GM18861 (cell line): ENCODE measurements around the gene RAB36.

Source experiments
- ATAC-seq: cut with Tn5 transposase; IDR thresholded peaks from one replicate; pipeline ENCODE4 v1.9.1; 2021; ENCODE audit not compliant: unreplicated experiment

RAB36 gene

DNA sequence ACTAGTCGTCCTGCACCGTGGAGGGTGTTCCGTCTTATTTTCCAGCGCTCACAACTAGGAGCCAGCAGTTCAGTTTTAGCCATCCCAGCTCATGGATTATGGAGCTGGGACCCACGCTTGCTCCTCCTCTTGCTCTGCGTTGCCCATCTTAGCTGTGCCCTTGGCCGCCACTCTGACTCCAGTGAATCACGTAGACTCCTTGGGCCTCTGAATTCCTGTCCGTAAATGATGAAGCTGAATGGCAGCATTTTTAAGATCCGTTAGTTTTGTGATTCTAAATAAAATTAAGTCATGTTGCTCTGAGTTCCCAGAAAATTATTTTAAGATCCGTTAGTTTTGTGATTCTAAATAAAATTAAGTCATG, 58.8 kb downstream of the RAB36 start:
- ATAC-seq: no peak

DNA sequence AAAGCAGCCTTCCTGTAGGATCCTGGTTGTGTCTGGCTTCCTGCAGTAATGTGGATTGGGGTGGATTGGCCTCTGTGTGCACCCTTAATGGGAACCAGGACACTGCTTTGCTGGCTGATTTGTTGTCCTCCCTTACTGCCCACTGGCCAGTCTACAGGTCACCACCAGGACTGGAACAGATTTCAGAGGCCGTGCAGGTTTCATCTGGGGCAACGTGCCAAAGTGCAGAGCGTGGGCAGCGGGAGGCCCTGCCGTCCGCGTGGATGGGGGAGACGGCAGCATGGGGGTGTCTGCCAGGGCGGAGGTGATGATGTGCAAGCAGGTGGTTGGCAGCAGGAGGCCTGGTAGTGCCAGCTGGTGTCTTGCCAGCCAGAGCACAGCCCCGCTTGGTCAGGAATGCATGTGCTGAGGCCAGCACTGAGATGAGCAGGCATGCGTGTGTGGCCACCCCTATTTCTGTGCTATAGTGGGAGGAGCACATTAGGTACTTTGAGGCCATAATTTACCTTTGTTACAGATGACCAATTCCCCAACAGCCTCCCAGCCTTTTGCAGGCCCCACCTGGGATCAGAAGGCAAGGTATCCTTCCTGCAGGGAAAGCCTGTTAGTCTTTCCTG, 59.4 kb downstream of the RAB36 start:
- ATAC-seq: no peak

DNA sequence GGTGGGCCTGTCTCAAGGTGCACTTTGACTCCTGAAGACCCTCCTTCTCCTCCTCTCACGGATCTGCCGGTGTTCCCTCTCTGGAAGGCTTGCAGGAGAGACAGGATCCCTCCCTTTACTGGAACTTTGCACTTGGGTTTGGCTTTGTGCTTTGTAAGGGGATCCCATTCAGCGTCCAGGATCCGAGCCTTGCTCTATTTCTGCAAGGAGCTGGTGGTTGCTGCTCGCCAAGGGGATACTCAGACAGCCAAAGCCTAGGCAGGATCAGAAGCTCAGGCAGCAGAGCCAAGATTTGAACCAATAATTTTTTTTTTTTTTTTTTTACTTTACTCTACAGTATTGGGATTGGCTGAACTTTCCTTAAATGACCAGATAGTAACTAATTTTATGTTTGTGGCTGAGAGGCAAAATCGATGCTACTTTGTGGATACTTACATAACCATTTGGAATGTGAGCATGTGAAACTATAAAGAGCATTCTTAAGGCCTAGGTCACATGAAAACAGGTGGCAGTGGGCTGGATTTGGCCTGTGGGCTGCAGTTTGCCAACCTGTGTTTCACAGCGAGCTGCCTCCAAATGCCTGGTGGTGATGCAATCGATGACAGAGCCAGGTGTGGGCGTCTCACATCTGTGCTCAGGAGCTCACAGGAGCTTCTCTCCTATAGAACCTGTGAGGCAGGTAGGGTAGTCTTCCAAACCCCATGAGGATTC, 60.2 kb downstream of the RAB36 start:
- no peak for ATAC-seq

DNA sequence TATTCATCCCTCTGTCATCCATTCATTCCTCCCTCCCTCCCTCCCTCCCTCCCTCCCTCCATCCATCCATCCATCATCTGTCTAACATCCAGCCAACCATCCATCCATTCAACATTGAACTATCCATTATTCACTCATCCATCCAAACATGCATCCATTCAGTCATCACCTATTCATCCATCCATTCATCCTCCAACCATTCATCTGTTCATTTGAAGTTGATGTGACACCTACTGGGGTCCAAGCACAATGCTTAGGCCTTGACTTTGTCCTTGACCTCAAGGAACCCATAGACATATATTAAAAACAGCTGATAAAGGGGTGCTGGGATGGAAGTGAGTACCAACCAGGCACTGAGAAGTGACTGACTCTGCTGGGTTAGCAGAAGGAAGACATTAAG, 61.6 kb downstream of the RAB36 start:
- no peak for ATAC-seq

DNA sequence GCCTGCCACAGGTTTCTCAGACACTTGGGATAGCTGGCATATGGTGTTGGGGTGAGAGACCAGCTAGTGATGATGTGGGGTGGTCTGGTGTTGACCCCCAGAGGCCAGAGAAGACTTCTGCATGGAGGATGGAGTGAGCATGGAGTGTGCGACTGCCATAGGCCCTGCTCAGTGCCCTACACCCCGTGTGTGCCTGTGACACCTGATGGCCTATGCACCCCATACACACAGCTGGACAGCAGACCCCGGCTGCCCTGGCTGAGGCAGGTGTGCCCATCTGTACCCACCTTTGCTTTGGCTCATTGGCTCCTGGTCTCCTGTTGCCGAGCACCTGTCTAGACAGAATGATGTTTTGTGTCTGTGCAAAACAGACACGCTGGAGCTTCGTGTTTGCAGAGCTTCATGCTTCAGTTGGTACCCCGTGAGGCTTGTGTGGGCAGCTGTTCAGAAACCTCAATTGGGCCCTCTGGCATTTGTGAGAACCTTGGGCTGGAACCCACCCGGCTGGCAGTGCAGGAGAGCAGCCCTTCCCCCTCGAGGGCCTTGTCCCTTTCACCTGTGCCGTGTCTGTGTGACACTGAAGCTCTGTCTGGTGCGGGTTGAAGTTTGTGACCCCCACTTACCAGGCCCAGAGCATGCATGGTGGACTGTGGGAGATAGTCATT, 62.6 kb downstream of the RAB36 start:
- no peak for ATAC-seq

DNA sequence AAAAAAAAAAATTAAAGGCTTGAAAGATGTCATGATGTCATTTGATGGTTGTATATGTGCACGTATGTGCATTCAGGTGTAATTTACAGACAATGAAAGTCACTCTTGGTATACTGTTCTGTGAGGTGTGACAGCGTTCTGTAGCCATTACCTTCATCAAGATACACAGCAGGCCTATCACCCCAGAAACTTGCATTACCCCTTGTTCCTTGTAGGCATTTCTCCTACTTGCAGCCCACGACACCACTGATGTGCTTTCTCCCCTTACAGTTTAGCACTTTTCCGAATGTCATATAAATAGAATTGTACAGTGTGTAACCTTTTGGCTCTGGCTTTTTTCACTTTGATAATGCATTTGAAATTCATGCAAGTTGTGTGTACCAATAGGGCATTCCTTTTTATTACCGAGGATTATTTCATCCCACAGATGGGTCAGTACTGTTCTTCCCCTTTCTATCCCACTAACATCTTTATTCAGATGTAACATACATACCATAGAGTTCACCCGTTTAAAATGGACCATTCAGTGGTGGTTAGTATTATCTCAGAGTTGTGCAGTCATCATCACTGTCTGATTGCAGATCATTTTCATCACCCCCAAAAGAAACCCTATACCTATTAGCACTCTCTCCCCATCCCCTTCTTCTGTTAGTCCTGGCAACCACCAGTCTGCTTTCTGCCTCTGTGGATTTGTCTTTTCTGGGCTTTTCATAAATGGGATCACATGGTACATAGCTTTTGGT, 65.3 kb downstream of the RAB36 start:
- ATAC-seq: no peak

DNA sequence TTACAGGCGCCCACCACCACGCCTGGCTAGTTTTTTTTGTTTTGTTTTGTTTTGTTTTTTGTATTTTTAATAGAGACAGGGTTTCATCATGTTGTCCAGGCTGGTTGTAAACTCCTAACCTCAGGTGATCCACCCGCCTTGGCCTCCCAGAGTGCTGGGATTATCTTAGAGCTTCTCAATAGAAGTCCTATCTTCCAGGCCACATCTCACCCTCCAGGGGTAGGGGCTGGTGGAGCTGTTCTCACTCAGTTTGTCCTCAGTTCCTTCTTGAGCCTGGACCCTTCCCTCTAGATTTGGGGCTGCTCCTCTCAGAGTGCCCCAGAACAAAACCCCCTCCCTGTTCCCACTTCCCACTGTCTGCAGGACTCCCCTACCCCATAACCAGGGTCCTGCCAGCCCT, 66.3 kb downstream of the RAB36 start:
- ATAC-seq: no peak

DNA sequence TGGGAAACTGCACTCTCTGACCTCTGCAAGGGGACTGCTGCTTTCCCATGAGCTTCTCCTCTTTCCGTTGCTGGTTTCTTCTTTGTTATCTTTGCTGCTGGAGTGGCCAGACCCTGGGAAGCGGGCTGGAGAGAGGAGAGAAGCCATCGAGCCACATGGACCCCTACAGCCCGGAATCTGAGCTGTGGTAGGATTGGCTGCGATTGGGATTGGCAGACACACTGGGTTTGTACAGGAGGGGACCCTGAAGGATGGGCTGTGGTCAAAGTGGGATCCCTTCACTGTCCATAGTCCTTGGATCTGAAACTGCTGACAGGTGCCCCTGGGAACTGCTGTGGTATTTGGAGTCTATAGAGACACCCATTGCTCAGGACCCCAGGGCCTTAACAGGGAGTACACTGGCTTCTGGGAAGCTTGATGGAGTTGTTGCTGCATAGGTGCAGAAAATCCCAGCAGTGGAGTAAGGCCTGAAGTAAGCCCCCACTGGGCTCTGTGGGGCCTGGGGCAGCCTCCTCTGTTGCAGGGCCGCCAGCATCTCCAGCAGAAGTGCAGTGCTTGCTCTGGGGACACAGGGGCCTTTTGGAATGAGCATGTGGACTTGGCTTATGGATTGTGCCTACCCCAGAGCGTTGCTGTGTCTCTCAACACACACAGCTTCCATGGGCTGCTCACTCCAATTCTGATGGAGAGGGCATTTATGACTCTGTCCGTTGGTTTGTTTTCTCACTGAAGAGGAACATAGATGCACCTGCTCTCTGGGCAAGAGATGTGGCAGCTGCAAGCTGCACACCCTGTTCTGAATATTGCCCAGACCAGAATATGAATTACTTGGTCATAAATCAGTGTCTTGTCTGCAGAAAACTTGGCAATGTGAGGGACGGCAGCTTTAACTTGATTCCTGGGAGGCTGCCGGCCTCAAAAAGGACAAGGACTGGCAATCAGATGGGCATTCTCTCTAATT, 67.1 kb downstream of the RAB36 start:
- no peak for ATAC-seq

DNA sequence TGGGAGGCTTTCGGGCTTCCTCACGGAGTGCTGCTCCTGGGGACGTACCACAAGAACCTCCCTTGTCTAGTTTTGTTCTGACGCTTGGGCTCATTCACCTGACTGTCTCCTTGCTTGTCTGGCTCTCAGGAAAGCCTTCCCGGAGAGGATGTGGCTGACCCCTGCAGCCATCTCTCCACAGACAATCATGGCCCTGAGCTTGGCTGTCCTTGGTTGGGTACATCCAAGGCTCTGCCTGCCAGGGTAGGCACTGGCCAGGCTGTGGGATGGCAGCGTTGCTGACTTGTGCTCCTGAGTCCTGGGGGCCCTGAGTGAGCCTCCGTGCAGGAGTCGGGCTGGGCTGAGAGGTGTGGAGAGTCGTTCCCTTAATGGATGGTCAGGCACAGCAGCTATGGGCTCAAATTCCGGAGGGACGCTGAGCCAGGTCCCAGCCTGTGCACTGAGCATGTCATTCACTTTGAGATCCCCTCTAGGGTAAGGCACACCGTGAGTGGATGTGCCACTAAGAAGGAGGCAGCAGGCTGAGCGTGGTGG, 67.8 kb downstream of the RAB36 start:
- no peak for ATAC-seq

DNA sequence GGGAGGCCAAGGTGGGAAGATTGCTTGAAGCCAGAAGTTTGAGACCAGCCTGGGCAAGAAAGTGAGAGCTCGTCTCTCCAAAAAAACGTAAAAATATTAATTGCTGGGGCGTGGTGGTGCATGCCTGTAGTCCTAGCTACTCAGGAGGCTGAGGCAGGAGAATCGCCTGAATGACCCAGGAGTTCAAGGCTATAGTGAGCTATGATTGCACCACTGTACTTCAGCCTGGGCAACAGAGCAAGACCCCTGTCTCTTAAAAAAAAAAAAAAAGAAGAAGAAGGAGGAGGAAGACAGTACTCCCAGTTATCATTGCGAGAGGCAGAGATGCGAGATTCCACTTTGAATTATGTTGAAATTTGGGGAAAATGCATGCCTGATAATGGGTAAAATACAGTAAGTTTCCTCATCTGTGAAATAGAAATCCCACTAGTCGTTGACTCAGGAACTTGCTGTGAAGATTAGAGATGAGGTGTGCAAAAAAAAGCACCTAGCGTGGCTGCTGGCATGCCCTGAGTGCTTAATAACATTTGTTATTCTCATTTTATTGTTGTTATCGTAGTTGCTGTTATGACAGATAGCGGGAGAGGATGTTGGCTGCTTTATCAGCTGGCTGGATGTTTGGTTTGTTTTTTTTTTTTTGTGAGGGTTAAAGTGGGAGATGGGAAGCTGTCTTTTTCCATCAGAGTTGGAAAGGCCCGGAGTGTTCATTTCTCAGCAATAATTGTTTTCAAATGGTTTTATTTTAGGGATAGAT, 68.5 kb downstream of the RAB36 start:
- ATAC-seq: no peak
